RCC 7860 (cell line): ENCODE data around the gene BAG5.
A peak's percentile ranks its signal among the peaks of the same experiment; 100 is the strongest.

ENCODE experiments used
- DNase-seq: peaks from one replicate; pipeline ENCODE4 v3.0.0-alpha.2; 2015; ENCODE audit warnings: low spot score
- FAIRE-seq: peaks from 2 replicates; lab custom pipeline; 2012; peaks lifted over from hg19 to GRCh38; lab: Jason Lieb, UNC

Gene BAG5

DNA sequence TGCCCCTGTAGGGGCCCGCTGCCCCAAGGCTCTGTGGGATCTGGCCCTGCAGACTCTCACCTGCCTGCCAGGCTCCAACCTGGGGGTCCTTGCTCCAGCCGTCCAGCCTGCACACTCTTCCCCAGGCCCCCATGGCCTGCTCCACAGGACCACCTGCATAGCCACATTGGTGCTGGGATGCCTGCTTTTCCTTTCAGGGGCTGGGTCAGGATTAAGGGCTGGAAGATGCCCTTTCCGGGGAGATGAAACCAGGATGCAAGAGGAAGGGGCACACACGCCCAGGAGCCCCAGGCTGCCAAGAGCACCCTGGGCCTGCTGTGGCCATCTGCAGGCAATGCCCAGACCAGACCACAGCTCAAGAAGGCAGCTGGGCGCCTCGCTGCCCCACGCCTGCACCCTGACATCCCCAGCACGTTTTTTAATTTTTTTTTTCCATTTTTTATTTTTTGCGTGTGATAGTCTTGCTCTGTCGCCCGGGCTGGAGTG, 15.0 kb downstream of the BAG5 start:
- no peak for FAIRE-seq
- DNase-seq: no peak

GRCh38 chr14:103546652-103547454, 15.6 kb downstream of the BAG5 start:
- DNase-seq: peak; percentile 5
- no peak for FAIRE-seq

DNA sequence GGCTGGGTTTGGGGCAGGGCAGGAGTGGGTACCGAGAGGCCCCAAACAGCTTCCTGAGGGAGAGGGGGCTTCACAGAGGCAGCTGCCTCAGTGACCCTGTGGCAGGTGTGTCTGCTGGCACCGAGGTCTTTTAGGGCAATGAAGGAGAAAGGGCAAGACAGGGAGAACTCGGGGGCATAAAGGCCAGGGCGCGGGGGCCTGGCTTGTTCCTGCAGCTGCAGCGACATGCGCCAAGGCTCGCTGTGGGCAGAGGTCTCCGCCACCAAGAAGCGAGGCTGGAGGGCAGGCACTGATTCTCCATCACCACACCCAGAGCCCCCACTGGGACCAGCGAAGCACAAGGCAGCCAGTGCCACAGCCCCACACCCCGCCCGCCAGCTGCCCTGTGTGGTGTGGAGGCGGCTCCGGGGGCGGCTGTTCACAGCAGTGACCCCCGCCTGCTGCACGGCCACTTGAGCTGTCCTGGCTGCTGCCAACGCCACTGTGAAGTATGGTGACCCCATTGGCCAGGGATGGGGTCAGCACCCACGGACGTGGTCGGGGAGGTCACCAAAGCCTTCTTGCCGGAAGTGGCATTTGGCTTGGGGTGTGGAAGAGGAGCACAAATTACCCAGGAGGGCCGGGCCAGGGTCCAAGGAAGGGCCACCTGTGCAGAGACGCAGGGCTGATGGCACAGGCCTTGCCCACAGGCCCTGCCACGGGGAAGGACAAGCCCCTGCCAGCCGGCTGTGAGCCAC, 16.4 kb downstream of the BAG5 start:
- no peak for FAIRE-seq
- DNase-seq: no peak

DNA sequence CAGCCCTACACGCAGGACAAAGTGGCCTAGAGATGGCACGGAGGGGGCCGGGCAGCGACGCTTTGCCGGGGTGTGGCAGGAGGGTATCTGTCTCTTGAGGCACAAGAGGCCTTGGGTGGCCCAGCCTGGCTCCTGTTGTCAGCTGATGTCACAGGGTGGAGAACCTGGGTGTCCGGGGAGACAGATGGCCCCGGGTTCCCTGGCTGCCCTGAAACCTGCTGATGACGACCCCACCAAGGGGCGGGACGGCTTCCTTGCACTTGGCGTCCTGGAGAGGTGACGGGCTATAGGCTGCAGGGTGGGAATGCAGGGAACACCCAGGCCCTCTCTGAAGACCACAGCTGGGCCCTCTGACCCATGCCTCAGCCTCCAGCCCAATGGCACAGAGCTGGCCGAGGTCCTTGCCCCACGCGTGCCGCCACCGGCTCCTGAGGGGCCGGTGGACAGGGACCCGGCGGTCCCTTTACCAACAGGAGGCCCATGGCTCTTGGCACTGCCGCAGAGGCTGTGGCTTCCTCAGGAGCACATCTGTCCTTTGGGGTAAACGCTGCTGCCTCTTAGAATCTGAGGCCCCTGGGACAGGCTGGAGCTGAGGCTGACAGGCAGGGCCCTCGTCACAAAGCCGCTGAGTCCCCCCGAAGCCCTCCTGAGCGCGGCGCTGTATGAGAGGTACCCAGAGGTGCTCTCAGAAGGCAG, 17.1 kb downstream of the BAG5 start:
- DNase-seq (no peak), FAIRE-seq (no peak)

- FAIRE-seq (no peak), DNase-seq (no peak)
Observed at GRCh38 chr14:103544388-103545218, 17.9 kb downstream of the BAG5 start.

- DNase-seq (no peak), FAIRE-seq (no peak)
Observed at GRCh38 chr14:103543721-103544387, 18.6 kb downstream of the BAG5 start.

DNA sequence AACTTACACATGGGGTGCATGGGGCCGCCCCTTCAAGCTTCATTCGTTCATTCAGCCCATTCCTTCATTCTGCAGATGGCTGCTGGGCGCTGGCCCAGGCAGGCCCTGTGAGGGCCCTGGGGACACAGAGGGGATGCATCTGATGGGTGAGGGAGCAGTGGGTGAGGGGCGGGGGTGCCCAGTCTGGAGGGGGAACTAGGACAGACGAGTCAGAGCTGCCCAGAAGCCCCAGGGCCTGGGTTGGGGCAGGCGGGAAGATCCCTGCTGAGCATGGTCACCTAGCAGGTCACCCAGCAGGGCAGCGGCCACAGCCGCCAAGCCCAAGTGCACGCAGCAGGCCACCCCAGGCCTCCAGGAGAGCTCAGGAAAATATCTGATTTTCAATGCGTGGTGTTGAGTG, 19.3 kb downstream of the BAG5 start:
- no peak for FAIRE-seq
- DNase-seq: no peak

GRCh38 chr14:103542605-103543088, 19.8 kb downstream of the BAG5 start:
- FAIRE-seq: no peak
- DNase-seq: no peak

DNA sequence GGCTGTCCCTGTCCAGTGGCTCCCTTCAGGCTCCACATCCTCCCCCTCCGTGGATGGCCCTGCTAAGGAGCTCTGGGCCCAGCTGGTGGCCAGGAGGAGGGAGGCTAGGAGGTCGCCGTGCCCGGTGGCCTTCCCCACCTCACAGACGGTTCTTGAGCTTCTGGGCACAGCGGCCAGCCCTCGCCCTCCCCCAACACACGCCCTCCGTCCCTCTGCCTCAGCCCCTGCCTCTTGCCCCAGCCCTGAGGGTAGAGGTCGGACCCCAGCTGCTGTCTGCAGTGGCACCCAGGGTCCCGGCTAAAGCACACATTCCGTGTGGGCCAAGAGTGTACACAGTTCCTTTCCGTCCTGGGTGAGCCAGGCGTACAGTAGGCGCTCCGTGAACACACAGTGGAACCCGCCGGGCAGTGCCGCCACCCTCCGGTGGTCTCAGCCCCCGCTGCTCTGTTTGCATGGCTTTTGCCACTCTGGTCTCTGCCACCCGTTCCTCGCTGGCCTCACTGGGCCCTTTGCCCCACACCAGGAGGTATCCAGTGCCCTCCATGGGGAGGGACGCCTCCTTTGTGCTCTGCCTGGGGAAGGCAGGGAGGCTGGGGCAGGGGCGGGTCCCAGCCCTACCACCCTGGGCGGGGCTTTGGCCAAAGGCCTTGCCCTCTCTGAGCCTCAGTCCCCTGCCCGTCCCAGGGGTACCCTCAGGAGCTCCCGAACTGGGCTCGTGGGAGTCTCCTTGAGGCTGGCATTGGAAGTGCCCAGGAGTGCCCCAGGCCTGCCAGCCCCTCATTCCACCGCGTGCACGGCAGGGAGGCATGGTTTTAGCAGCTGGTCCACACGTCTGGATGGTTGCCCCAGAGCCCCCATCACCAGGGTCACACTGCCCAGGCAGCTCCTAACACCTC, 20.5 kb downstream of the BAG5 start:
- no peak for FAIRE-seq

GRCh38 chr14:103540821-103541708, 21.4 kb downstream of the BAG5 start:
- DNase-seq (no peak), FAIRE-seq (no peak)

More for the DNA sequence above, 20.5 kb downstream of the BAG5 start:
- no peak for DNase-seq

GRCh38 chr14:103539056-103539825, 23.2 kb downstream of the BAG5 start:
- DNase-seq (no peak), FAIRE-seq (no peak)

DNA sequence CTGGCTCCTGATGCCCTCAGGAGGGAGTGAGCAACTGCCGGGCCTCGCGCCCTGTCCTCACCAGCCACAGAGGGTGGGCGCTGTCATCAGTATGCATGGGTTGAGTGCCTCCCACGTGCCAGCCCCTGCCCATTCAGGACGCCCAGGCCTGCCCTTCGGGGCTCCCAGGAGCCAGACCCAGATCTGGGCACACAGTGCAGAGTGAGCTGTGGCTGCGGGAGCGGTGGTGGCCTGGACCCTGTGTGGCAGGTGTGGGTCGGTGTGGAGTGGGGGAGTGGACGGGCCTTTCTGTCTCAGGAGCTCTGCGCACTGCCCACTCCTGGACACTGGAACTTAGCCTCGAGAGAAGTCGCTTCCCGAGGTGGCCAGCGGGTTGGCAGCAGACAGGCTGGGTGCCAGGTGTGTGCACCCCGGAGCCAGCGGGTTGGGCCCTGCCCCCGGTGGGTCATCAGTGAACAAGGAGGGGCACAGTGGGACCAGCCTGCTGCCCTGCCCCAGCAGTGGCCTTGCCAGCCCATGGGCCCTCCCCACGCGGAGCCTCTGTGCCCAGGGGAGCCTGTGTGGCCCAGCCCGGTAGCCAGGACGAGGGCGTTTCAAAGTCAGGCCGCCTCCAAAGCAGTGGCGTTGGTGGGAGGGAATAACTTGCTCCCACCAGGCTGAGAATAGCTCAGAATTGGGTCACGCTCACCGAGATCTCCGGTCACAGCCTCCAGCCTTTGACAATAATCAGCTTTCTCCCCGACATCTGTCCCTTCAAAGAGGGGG, 24.0 kb downstream of the BAG5 start:
- FAIRE-seq: no peak

GRCh38 chr14:103537175-103537990, 25.1 kb downstream of the BAG5 start:
- DNase-seq (peak; percentile 37), FAIRE-seq (no peak)

More for the DNA sequence above, 24.0 kb downstream of the BAG5 start:
- no peak for DNase-seq

DNA sequence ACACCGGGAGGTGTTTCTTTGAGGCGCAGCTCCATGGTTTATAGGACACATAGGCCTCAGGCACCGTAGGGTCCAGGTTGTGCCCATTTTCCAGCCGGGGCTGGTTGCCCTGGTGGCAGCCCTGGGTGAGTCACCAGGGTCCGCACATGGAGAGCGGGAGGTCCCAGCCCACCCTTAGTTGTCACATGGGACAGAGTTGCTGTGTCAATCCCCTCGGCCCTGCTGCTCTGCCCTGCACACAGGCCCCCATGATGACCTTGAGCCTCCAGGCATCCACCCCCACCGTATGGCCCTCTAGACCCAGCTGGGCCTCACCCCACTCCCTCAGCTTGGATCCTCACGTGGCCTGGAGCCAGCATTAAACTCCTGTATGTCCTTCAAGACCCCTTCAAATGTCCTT, 25.8 kb downstream of the BAG5 start:
- FAIRE-seq (no peak), DNase-seq (no peak)

DNA sequence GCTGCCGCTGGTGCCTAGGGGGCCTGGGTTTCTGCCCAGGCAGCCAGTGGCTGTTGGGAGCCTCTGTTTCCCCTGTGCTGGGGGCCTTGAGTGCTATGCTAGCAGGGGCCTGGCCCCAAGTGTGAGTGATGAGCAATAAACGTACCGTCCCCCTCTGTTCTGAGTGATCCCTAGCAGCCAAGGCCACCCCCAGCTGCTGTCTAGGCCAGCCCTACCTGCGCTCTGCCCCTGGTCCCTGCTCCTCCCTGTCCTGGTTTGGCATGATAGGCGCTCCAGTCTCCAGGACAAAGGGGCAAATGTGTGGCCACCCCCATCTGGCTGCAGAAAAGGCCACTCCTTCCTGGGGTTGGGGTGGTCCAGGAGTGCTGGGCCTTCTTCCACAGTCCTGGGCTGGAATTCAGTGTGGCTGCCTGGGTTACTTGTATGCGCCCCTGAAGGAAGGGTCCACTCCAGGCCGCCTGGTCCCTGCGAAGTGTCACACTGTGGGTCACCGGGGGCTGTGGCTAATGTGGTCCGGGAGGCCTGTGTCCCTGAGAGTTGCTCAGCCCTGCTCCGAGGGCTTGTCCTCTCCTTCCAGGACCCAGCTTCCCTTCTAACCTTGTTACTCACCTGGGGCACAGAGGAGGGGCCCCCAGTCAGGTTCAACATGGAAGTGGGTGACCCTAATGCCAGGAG, 26.4 kb downstream of the BAG5 start:
- DNase-seq: no peak
- FAIRE-seq: no peak
